ENCODE results near the gene AZGP1.
"Not testable (repeated sequence)": the region's sequence is repeated elsewhere in the genome, so short reads cannot be mapped to it uniquely, and the experiment has no call there.

- TF ChIP-seq POLR2A, CTCF (IDR thresholded peaks at IDR 0.05): not testable (repeated sequence)
Measured at GRCh38 chr7:99981066-99981465, 5.2 kb upstream of the AZGP1 start.
